Upper lobe of left lung (tissue), 4 donors: ENCODE data around the gene C1QTNF9.

Experiments
- EP300 ChIP-seq, 4 donors: sonication (generic); formaldehyde crosslinking; IDR thresholded peaks; one replicate each; pipeline ENCODE4 v1.5.1; 2017; ENCODE audit warnings: antibody characterized with exemption in 4 of 4, control low read depth in 2 of 4
- POLR2AphosphoS5 ChIP-seq, 2 donors: sonication (generic); formaldehyde crosslinking; IDR thresholded peaks; one replicate each; pipeline ENCODE4 v1.5.1; 2017; ENCODE audit warnings: antibody characterized with exemption in 2 of 2
- TF ChIP-seq, protein P1 (sequence below), 6 experiments: fragments of 450-650 bp in 4 of 6; fragments of 200-600 bp in 2 of 6; sonication (generic) in 2 of 6; IDR thresholded peaks; one replicate each; pipeline ENCODE4 v1.5.1; 2016 to 2019; ENCODE audit warnings: antibody characterized with exemption in 6 of 6

DNA sequence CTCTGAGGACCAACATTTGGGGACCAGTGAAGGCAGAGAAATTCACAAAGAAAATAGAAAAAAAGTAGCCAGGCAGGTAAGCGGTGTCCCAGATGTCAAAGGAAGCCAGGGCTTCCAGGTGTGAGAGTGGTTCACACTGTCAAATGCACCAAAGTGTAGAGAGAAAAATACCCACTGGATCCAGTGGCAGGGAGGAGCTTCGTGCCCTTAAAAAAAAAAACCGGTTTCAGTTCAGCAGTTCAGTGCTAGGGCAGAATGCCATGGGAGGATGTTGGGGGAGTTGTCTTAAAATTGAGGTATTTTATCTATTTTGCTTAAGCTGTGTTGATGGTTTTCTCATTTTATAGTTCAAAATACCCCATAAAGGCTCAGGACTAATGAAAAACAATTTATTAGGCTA, 47.8 kb upstream of the C1QTNF9 start:
- TF ChIP-seq EP300 (IDR thresholded peaks at IDR 0.05) (no peak), POLR2AphosphoS5 (IDR thresholded peaks at IDR 0.05) (no peak)
- TF ChIP-seq, protein P1, sequence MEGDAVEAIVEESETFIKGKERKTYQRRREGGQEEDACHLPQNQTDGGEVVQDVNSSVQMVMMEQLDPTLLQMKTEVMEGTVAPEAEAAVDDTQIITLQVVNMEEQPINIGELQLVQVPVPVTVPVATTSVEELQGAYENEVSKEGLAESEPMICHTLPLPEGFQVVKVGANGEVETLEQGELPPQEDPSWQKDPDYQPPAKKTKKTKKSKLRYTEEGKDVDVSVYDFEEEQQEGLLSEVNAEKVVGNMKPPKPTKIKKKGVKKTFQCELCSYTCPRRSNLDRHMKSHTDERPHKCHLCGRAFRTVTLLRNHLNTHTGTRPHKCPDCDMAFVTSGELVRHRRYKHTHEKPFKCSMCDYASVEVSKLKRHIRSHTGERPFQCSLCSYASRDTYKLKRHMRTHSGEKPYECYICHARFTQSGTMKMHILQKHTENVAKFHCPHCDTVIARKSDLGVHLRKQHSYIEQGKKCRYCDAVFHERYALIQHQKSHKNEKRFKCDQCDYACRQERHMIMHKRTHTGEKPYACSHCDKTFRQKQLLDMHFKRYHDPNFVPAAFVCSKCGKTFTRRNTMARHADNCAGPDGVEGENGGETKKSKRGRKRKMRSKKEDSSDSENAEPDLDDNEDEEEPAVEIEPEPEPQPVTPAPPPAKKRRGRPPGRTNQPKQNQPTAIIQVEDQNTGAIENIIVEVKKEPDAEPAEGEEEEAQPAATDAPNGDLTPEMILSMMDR (IDR thresholded peaks at IDR 0.05), result no peak
